A673 (cell line): Measurements from ENCODE around the gene PLEKHA6. TPM values are rescaled to one million over a fixed set of nuclear protein-coding genes. Genes with fewer than 3 reads are reported as not detected.
A peak's percentile ranks its signal among the peaks of the same experiment; 100 is the strongest.

Experiments
- BruUV-seq: library from RNA; stranded (reverse); fragments of 400-500 nt; replicated peaks from 2 replicates; lab custom pipeline; 2021; lab: Mats Ljungman, UMichigan
- CTCF ChIA-PET: fragments of 300-600 bp; sonication (Branson Sonifier 250); formaldehyde crosslinking; loops from one replicate; lab custom pipeline; 2022; ENCODE audit warnings: antibody characterized with exemption; lab: Charles Lee
- POLR2A ChIA-PET: fragments of 300-600 bp; sonication (Branson Sonifier 250); formaldehyde crosslinking; loops from one replicate; lab custom pipeline; 2022; ENCODE audit warnings: antibody characterized with exemption; ENCODE audit not compliant: low non-redundant PET; lab: Charles Lee
- DNase-seq: peaks from one replicate; pipeline ENCODE4 v3.0.0-alpha.2; 2015; ENCODE audit warnings: low spot score
- H3K27ac ChIP-seq: fragments of 200-600 bp; sonication (generic); 2 replicates; pipeline ENCODE4 v1.5.1; 2016; ENCODE audit warnings: mixed run types, low read depth, mild to moderate bottlenecking, mixed read lengths, antibody characterized with exemption, low read length; ENCODE audit not compliant: poor library complexity, severe bottlenecking
- H3K27me3 ChIP-seq: fragments of 200-600 bp; sonication (generic); replicated peaks from 2 replicates; pipeline ENCODE4 v1.6.1; 2017; ENCODE audit warnings: mixed run types, low read depth, mild to moderate bottlenecking, mixed read lengths, antibody characterized with exemption, low read length; ENCODE audit not compliant: insufficient read depth, poor library complexity
- H3K36me3 ChIP-seq: fragments of 200-600 bp; sonication (generic); 2 replicates; pipeline ENCODE4 v1.6.1; 2016; ENCODE audit warnings: mixed run types, mild to moderate bottlenecking, mixed read lengths, antibody characterized with exemption, low read length; ENCODE audit not compliant: insufficient read depth, poor library complexity, severe bottlenecking
- H3K4me1 ChIP-seq: fragments of 200-600 bp; sonication (generic); 2 replicates; pipeline ENCODE4 v1.6.1; 2017; ENCODE audit warnings: mixed run types, mild to moderate bottlenecking, mixed read lengths, antibody characterized with exemption, low read length; ENCODE audit not compliant: insufficient read depth, poor library complexity, severe bottlenecking
- H3K4me3 ChIP-seq: fragments of 200-600 bp; sonication (generic); 2 replicates; pipeline ENCODE4 v1.5.1; 2016; ENCODE audit warnings: low read depth, mixed run types, mild to moderate bottlenecking, mixed read lengths, low read length; ENCODE audit not compliant: poor library complexity, severe bottlenecking
- H3K9me3 ChIP-seq: fragments of 200-600 bp; sonication (generic); 2 replicates; pipeline ENCODE4 v1.6.1; 2016; ENCODE audit warnings: mixed run types, low read depth, mild to moderate bottlenecking, mixed read lengths, antibody characterized with exemption, low read length; ENCODE audit not compliant: poor library complexity, severe bottlenecking
- EZH2 ChIP-seq: fragments of 200-600 bp; sonication (generic); IDR thresholded peaks from 2 replicates; pipeline ENCODE4 v1.6.1; 2017; ENCODE audit warnings: borderline replicate concordance, low read depth, mild to moderate bottlenecking, mixed read lengths, antibody characterized with exemption, low read length; ENCODE audit not compliant: poor library complexity, severe bottlenecking
- intact Hi-C: fragments of 100-400 bp; cut with micrococcal nuclease; formaldehyde crosslinking; loops from one replicate; pipeline ENCODE4 v1.10.0; 2022; ENCODE audit not compliant: unreplicated experiment
- total RNA-seq: library from RNA; stranded (reverse); gene quantifications from 2 replicates; pipeline ENCODE4 v1.2.3, GENCODE V29; 2021
- TF ChIP-seq, protein P1 (sequence below): fragments of 300-800, 200-600 bp; sonication (generic); conservative IDR thresholded peaks from 2 replicates; pipeline ENCODE4 v1.5.1; 2017; ENCODE audit warnings: low read depth, mild to moderate bottlenecking, antibody characterized with exemption, low read length, moderate library complexity, mixed read lengths

PLEKHA6 gene
- total RNA-seq, 1 experiment from 2014 or later = 0.58 TPM

DNA sequence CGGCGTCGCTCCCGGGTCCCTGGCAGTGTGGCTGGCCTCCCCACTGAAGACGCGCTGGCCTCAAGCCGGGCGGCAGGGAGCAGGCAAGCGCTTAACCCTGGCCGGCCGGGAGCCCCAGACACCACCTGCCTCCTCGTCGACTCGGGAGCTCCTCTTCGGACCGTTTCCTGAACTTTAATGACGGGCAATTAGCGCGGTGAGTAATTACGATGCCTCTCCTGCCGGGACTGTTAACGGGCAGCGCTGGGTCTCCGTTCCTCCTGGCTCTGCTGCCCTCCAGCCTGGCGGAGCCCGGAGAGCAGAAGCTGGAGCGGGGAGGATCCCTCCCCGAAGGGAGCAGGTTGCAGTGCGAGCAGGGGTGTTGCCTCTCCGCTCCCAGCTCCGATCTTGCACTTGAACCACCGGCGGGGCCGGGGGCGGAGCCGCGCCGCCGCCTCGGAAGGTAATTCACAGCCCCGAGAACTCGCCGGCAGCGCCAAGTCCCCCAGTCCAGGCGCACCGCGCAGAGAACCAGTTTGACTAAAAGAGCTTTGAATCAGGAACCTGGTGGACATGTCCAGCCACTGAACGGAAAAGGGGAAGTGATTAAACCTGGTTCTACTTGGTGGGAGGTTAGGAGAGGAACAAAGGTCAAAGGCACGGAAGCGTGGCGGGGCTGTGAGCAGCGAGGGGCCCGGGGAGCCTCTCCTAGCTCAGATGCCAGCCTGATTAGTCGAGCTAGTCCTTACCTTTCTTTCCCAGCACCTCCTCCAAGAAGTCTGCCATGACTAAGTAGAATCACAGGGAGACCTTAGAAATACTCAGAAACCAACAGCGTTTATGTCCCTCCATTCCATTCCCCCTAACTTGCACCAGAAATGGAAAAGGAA, 18.3 kb upstream of the PLEKHA6 start:
- DNase-seq = peak; percentile 29
- intact Hi-C loops = no loop called here
- BruUV-seq = no TSS peak
- CTCF ChIA-PET = no interaction called here
- Histone ChIP-seq H3K36me3 (no peaks in the 10 kb centered on the region), H3K4me3 (peak overlapping the region; percentile 35), H3K27me3 (peaks cover 65% of the 10 kb centered on the region), H3K4me1 (no peaks in the 10 kb centered on the region), H3K27ac (no peak overlapping the region), H3K9me3 (no peaks in the 10 kb centered on the region)
- TF ChIP-seq EZH2 = peak; percentile 68
- TF ChIP-seq, protein P1, sequence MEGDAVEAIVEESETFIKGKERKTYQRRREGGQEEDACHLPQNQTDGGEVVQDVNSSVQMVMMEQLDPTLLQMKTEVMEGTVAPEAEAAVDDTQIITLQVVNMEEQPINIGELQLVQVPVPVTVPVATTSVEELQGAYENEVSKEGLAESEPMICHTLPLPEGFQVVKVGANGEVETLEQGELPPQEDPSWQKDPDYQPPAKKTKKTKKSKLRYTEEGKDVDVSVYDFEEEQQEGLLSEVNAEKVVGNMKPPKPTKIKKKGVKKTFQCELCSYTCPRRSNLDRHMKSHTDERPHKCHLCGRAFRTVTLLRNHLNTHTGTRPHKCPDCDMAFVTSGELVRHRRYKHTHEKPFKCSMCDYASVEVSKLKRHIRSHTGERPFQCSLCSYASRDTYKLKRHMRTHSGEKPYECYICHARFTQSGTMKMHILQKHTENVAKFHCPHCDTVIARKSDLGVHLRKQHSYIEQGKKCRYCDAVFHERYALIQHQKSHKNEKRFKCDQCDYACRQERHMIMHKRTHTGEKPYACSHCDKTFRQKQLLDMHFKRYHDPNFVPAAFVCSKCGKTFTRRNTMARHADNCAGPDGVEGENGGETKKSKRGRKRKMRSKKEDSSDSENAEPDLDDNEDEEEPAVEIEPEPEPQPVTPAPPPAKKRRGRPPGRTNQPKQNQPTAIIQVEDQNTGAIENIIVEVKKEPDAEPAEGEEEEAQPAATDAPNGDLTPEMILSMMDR = no peak
- POLR2A ChIA-PET = interaction anchor here (0.6 kb wide), 1 partner anchor 19 kb away, joined by 7 read pairs; no protein-coding TSS in a partner anchor

DNA sequence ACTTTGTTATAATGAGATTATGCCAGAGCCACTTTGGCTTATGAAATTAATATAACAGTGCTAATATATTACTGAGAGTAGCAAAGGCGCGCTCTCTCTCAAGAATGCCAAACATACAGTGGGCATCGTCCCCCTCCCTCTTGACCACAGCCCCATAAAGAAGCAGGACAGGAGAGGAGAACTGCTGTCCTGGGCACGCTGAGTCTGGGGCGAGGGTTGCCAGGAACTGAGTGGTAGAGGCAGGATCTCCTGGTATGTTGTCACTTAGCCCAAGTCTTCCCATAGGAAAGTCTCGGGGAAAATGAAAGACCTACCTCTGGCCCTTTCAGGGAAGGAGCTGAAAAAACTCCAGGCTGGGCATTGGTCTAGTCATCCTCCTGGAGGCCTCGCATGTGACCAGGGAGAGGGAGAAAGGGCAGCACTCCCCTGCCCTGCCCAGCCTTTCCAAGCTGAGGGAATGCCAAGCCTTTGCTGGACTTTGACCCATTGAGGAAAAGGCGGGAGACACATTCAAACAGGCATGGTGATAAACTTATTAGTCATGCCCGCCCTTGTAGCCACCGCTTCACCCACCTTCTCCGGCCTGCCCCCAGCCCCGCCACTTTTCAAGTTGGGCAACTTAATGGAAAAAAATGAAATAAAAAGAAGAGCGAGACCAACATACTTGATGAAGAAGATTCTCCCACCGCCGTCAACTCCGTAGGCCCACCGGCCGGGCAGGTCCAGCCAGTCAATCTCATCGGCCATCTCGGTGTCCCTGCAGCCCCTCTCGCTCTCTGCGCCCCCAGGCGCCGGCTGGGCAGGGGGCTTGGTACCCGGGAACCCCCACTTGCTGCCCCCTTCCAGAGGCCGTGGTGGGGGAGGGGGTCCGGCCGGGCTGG, 17.4 kb upstream of the PLEKHA6 start:
- no peaks in the 10 kb centered on the region for H3K9me3 ChIP-seq
- intact Hi-C loops = no loop called here
- ChIA-PET POLR2A (no interaction called here), CTCF (no interaction called here)
- H3K36me3 ChIP-seq = no peaks in the 10 kb centered on the region
- peak overlapping the region; percentile 35 for H3K4me3 ChIP-seq
- H3K27me3 ChIP-seq = peaks cover 71% of the 10 kb centered on the region
- H3K4me1 ChIP-seq = no peaks in the 10 kb centered on the region
- no peak overlapping the region for H3K27ac ChIP-seq
- no peak for DNase-seq
- no TSS peak for BruUV-seq
- TF ChIP-seq, protein P1 = no peak
- TF ChIP-seq EZH2 = no peak

DNA sequence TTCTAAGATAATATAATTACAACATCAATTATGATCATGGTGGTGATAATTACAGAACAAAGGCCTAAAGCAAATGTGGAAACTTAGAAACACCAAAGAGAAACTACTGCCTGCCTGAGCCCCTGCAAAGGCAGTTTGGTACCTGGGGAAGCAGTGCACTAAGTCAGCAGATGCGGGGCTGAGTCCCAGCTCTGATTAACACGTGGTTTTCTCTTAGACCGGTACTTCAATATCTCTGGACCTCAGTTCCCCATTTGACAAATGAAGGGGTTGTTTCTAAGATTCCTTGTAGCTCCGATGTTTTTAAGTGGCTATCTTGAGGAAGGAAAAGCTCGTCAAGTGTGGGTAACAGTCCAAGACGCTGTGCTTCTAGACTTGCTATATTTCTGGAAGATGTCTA, 16.7 kb upstream of the PLEKHA6 start:
- DNase-seq = no peak
- intact Hi-C loops = no loop called here
- Histone ChIP-seq H3K9me3 (no peaks in the 10 kb centered on the region), H3K27ac (no peak overlapping the region), H3K4me3 (no peak overlapping the region), H3K36me3 (no peaks in the 10 kb centered on the region), H3K4me1 (no peaks in the 10 kb centered on the region), H3K27me3 (peaks cover 71% of the 10 kb centered on the region)
- ChIA-PET CTCF (no interaction called here), POLR2A (no interaction called here)
- TF ChIP-seq EZH2 = no peak
- TF ChIP-seq, protein P1 = no peak
- BruUV-seq = no TSS peak
